GM12878 (cell line): ENCODE results near the gene EMC6. TPM values are rescaled to one million over a fixed set of nuclear protein-coding genes. Genes with fewer than 3 reads are reported as not detected.

Source experiments
- CHD2 ChIP-seq: IDR thresholded peaks from 2 replicates; pipeline ENCODE4 v1.6.1; 2011; ENCODE audit warnings: low read depth, low read length, improper control_type of control experiment, borderline replicate concordance
- DPF2 ChIP-seq: fragments of 450-650 bp; IDR thresholded peaks from 2 replicates; pipeline ENCODE4 v1.6.1; 2017; ENCODE audit warnings: mild to moderate bottlenecking
- HDAC6 ChIP-seq: fragments of 200-600 bp; sonication (generic); IDR thresholded peaks from one replicate; pipeline ENCODE4 v1.8.0; 2017; ENCODE audit warnings: antibody characterized with exemption; ENCODE audit not compliant: unreplicated experiment
- KDM1A ChIP-seq: fragments of 200-600 bp; sonication (generic); IDR thresholded peaks from 2 replicates; pipeline ENCODE4 v1.6.1; 2016; ENCODE audit warnings: borderline replicate concordance
- LARP7 ChIP-seq: fragments of 450-650 bp; IDR thresholded peaks from 2 replicates; pipeline ENCODE4 v1.6.1; 2017; ENCODE audit warnings: mild to moderate bottlenecking
- NFXL1 ChIP-seq: fragments of 450-650 bp; IDR thresholded peaks from 2 replicates; pipeline ENCODE4 v1.6.1; 2017; ENCODE audit warnings: antibody characterized with exemption, mild to moderate bottlenecking, borderline replicate concordance
- POU2F2 ChIP-seq: IDR thresholded peaks from 3 replicates; pipeline ENCODE4 v1.6.1; 2011; ENCODE audit warnings: low read depth, mild to moderate bottlenecking, low read length, borderline replicate concordance
- RUNX3 ChIP-seq: IDR thresholded peaks from 2 replicates; pipeline ENCODE4 v1.6.1; 2012; ENCODE audit warnings: low read length, inconsistent platforms
- SMAD5 ChIP-seq: IDR thresholded peaks from 2 replicates; pipeline ENCODE4 v1.6.1; 2016; ENCODE audit warnings: antibody characterized with exemption, low read depth
- SMARCA5 ChIP-seq: fragments of 450-650 bp; IDR thresholded peaks from 2 replicates; pipeline ENCODE4 v1.6.1; 2017; ENCODE audit warnings: mild to moderate bottlenecking
- SMC3 ChIP-seq: IDR thresholded peaks from 2 replicates; pipeline ENCODE4 v1.6.1; 2011; ENCODE audit warnings: low read length, improper control_type of control experiment, borderline replicate concordance
- SPI1 ChIP-seq: IDR thresholded peaks from 2 replicates; pipeline ENCODE4 v1.6.1; 2011; ENCODE audit warnings: low read depth, mild to moderate bottlenecking, low read length, moderate library complexity, borderline replicate concordance; ENCODE audit not compliant: insufficient read depth
- USF1 ChIP-seq: IDR thresholded peaks from 2 replicates; pipeline ENCODE4 v1.6.1; 2011; ENCODE audit warnings: borderline replicate concordance, low read depth, mild to moderate bottlenecking, moderate library complexity, mixed read lengths, low read length; ENCODE audit not compliant: insufficient read depth; ENCODE audit errors: extremely low read length
- ZNF687 ChIP-seq: fragments of 450-650 bp; IDR thresholded peaks from 2 replicates; pipeline ENCODE4 v1.6.1; 2017; ENCODE audit warnings: mild to moderate bottlenecking, moderate library complexity
- polyA plus RNA-seq, 11 experiments: library from polyadenylated mRNA; depleted of rRNA in 4 of 11; unstranded in 6 of 11; stranded (reverse) in 5 of 11; fragments of >200 nt; fragmentation: Nextera tagmentation in 4 of 11; fragmentation: Illumina TruSeq in 1 of 11; extraction: Ambion mirVana in 4 of 11; extraction: Trizol in 1 of 11; gene quantifications; 1 replicate in 1 of 11; 2 replicates in 10 of 11; pipeline versions ENCODE4 v1.2.1 to v1.2.3, GENCODE V29; 2011 to 2016; ENCODE audit warnings: inconsistent platforms in 2 of 11, missing spikeins in 2 of 11, low read depth in 1 of 11
- total RNA-seq, 4 experiments: library from RNA; depleted of rRNA in 3 of 4; stranded (reverse); fragments of >200 nt in 3 of 4; fragmentation: Illumina TruSeq in 1 of 4; extraction: Trizol in 1 of 4; gene quantifications; 2 replicates each; pipeline versions ENCODE4 v1.2.1 to v1.2.3, GENCODE V29; 2013 to 2021

Gene EMC6
- total and polyA plus RNA-seq, 10 of the 15 experiments (the other 5 are each of a cell fraction or from before 2014, with no cell fraction given): 5.1 to 172 (median 35.9) TPM

- TF ChIP-seq KDM1A: no peak
- TF ChIP-seq ZNF687: peak; percentile 64
- TF ChIP-seq CHD2: no peak
- no peak for TF ChIP-seq SMC3
- no peak for TF ChIP-seq SMAD5
- peak; percentile 77 for TF ChIP-seq SPI1
- peak; percentile 41 for TF ChIP-seq USF1
- peak; percentile 42 for TF ChIP-seq HDAC6
- TF ChIP-seq LARP7: peak; percentile 70; the same call in 1 of the 2 replicates
- TF ChIP-seq SMARCA5: 0 out of 2 replicates have a peak, but pooled peaks have one; percentile 59
- TF ChIP-seq DPF2: peak; percentile 50
- TF ChIP-seq RUNX3: peak; percentile 42; the same call in 1 of the 2 replicates
- peak; percentile 87 for TF ChIP-seq NFXL1
- no peak for TF ChIP-seq POU2F2
These were observed 27.3 kb downstream of the EMC6 start, which contains the start of gene P2RX5 (continued) for GRCh38 chr17:3695723-3696411.
